Activated CD4-positive, alpha-beta T cell treated with anti-CD3 and anti-CD28 coated beads, Interleukin-10, Interleukin-2, amounts not matched to agents 100 ng/mL and 50 ng/mL, durations not matched to agents 16 hours and 8 hours (primary cell): ENCODE measurements around the gene SFTA2.
A peak's percentile ranks its signal among the peaks of the same experiment; 100 is the strongest.
"Not testable (repeated sequence)": the region's sequence is repeated elsewhere in the genome, so short reads cannot be mapped to it uniquely, and the experiment has no call there.

Experiments used
- DNase-seq: peaks from one replicate; pipeline ENCODE4 v3.0.0-alpha.2; 2020

The SFTA2 gene

DNA sequence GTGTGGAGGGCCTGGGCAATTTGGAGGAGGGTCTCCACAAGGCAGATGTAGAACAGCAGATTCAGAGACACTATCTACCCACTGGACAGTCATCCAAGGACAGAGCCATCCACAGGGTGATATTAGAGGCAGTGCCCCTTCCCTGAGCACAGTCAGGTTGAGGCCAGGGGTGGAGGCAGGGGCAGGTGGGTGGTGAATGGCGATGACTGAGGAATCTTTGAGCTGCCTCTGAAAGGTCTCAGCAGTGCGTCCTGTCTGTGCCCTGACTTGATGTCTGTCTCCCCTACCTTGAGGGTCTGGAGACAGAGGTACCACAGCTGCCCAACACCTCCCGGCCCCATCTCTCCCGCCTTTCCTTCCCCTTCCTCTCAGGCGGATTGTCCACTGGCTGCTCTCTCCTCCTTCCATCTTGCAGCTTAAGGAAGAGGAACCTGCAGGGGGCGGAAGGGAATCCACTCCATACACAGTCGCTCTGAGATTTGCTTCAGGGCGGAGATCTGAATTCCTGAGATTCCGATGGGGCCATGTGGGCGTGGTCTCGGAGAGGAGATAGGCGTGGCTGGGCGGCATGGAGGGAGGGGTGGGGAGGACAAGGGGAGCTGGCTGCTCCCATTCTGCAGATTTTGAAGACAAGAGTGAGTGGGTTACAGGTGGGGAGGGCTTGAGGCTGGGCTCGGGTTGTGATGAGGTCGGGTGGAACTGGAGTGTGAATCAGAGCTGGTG, 10.5 kb upstream of the SFTA2 start:
- DNase-seq = no peak

DNA sequence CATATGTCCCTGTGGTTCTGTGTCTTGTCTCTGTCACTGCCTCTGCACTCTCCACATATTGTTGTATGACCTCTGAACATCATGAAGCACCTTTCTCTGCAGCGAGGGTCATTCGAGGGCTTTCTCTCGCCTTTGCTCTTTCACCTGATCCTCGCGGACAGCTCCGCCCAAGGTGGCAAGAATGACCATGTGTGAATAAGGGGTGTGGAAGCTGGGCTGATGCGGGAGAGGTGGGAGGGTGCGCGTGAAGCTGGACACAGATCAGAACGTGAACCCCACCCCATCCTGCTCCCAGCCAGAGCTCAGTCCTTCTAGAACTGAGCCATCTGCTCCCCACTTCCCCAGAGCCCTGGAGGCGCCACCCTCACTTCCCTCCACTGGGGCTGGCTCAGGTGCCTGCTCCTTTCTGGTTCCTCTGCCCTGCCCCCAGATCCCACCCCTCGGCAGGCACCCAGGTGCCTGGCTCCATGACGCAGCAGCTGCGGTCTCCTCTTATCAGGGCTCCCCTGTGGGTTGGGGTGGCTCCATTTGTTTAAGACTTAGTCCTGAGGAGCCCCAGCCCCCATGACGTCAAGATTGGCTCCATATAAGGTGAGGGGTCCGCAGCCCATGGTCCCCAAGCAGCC, 8.5 kb upstream of the SFTA2 start, which contains the start of gene MUCL3:
Gene MUCL3, plus strand, starts transcription at position 613 of the 626 bp plus-strand sequence. CDS start 27 bp downstream, outside the sequence.
- DNase-seq = no peak

DNA sequence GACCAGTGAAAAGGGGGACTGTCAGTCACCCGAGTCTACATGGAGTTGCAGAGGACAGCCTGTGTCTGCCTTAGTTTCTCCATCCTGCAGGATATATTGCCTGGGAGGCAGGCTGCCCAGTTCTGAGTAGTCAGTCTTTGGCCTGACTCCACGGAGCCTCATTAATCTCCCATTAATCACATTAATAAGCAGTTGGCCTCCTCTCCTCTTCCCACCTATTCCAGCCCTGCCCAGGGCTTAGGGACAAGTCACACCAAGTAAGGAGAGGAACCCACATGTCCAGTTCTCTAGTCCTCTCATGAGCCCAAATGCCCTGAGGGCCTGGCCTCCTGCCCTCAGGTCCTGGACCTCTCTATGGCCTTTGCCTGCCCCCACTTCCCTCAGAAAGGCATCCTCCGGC, 7.5 kb upstream of the SFTA2 start:
- DNase-seq = no peak

DNA sequence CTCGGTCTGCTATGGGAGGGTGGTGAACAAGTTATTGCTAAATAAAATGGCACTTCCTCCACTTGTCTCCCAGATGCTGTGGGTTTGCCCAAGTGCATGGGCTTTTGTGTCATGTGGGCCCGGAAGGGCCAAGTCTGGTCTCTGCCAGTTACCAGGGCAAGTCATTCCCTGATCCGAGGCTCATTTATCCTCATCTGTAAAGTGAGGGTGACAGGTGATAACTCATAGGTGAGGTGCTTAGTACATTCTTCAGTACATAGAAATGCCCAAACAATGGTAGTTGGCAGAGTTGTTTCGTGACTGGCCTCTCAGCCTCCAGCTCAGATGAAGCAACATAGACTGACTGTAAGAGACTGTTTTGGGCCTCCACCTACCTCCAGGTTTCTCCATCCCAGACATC, 6.8 kb upstream of the SFTA2 start:
- no peak for DNase-seq

DNA sequence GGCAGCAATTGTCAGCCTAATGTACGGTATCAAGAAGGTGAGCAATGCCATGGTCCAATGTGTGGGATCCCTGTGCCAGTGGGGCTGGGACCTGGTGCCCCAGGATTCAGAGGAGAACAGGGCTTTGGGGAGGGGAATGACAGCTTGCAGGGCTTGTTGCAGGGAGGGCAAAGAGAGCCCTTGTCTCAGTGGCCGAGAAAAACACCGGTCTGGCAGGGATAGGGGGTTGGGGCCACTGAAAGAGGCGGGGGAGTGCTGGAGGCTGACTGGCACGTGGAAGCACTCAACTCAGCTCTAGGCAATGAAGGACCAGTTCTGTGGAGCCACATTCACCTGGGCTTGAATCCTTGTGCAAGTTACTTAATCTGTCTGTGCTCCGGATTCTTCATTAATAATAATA, 5.3 kb upstream of the SFTA2 start:
- DNase-seq = no peak

DNA sequence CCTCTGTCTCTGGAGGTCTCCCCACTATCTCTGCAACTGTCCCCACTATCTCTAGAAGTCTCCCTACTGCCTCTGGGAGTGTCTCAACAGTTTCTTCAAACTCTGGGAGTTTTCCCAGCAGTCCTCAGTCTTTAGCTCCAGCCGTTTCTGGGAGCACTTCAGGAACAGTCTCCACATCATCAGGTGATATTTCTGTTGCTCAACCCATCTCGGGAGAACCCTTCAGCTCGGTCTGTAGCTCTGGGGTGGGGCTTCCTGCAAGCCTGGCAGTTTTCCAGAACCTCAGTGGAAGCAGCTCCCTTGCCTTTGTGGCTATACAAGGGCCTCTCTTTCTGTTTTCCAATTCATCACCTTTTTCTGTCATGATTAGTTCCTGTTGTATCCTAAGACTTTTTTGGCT, 3.0 kb upstream of the SFTA2 start:
- no peak for DNase-seq

DNA sequence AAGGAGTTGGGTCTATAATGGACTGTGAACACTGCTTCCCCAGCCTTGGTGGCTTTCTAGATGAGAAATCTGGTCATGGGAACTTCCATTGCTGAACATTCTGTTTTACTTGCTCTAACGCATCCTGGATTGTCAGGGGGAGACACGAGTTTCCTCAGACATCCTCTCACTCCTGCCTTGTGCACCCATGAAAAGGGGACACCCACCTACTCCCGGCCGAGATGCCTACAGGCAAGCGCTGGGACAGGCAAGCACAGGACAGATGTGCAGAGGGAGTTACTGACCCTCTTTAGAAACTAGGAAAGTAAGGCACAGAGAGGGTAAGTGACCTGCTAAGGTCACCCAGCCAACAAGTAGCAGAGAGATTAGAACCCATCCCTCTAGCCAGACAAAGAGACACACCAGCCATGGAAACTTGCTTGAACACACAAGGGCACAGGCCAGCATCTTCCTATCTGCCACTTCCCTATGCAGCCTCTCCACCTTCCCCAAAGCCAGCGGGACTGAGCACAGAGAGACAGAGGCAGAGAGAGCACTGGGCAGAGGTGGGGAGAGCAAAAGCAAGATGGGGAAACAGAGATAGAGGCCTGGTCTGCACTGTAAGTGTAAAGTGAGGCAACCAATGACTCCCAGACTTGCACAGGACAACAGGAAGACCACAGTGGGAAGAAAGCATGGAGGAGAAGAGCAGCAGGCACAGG, 845 bp upstream of the SFTA2 start:
- DNase-seq = no peak

DNA sequence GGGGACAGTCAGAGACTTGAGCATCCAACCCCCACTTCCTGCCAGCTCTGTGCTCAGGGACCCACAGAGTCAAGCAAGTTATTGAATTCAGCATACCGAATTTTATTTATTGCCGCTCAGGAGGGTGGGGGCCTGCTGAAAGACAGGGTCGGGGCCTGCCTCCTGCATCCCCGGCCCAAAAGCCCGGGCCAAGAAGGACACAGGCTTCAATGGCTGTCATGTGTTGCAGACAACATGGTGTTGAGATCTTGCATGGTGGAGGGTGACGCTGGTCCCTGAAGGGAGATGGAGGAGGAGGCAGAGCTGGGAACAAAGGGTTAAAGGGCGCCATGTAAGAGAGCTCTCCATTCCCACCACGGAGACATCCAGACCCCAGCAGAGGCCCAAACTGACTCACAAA, 698 bp downstream of the SFTA2 start:
- DNase-seq = no peak

DNA sequence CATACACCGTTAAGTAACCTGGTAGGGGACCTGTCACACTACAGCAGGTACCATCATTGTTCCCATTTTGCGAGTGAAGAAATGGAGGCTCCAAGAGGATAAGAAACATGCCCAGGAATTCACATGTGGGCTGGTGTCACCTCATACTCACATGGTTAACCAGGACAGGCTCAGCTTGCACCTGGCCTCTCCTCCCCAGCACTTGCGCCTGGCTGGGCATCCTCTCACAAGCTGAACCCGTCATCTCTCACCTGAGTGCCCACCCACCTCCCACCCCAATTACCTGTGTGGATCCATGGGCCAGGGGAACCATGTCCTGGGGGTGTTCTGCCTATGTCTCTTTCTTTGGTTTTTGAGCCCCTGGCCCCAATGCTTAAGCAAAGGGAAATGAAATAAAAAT, 1.5 kb downstream of the SFTA2 start:
- no peak for DNase-seq

DNA sequence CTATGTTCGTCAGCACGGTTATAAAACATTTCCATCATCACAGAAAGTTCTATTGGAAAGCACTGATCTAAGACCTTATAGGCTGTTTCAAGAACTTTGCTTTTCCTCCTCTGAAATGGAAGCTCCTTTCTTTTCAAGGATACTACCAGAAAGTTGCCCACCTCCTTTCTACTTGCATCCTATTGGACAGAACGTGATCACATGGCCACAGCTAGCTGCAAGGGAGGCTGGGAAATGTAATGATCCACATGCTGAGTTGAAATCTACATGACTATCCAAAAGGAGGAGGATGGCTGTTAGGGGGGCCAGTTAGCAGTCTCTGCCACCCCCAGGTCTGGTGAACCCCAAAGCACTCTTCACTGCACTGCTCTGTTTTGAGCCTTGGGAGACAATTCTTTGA, 3.3 kb downstream of the SFTA2 start:
- DNase-seq = no peak

DNA sequence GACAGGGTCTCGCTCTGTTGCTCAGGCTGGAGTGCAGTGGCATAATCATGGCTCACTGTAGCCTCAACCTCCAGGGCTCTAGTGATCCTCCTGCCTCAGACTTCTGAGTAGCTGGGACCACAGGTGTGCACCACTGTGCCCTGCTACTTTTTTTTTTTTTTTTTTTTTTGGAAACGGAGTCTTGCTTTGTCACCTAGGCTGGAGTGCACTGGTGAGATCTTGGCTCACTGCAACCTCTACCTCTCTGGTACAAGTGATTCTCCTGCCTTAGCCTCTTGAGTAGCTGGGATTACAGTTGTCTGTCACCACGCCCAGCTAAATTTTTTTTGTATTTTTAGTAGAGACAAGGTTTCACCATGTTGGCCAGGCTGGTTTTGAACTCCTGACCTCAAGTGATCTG, 4.9 kb downstream of the SFTA2 start:
- not testable (repeated sequence) for DNase-seq

DNA sequence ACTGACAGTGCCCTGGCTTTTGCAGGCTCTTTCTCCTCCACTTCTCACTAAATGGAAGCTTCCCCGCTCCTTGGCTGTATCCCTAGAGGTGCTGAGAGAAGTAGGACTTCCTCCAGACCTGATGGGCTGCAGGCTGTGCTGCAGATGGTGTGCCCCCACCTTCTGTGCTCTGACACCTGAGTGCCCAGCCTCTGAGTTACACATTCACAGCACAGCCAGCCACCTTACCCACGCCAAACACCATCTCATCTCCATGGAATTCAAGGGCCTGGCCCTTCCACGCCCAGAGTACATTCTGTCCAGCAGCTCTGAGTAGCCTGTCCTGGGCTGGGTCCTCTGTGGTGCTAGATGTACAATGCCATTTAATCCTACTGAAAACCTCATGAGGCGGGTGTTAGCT, 5.3 kb downstream of the SFTA2 start:
- no peak for DNase-seq

DNA sequence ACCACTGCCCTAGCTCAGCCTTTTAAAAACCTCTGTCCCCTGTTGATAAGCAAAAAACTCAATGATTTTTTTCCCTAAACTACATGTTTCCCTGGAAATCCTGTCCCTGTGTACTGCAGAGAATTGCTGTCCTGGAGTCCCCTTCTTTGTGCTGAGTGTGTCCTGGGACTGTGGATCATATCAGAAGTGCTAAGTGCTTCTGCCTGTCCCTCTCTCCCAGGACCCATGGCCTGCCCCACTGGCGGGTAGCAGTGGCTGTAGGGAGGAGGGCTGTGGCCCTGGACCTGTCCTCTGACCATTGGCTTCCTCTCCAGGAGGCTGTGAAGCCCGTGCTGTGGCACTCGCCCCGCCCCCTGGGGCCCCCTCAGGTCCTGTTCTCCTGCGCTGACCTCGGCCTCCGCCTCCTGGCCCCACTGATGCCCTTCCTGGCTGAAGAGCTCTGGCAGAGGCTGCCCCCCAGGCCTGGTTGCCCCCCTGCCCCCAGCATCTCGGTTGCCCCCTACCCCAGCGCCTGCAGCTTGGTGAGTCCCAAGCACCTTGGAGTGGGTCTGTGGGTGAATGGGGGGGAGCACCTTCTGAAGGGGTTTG, 7.8 kb downstream of the SFTA2 start:
- not testable (repeated sequence) for DNase-seq

DNA sequence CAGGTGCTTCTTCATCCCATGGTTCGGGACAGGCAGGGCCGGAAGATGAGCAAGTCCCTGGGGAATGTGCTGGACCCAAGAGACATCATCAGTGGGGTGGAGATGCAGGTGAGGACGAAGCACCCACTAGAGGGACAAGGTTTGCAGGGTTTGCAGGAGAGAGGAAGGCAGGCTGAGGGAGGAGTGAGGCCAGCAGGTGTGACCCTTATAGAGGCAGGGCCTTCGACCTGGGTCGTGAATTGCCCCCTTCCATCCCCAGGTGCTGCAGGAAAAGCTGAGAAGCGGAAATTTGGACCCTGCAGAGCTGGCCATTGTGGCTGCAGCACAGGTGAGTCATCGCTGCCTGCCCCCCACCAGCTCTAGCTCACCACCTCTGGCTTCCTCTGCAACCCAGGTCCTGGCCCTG, 9.5 kb downstream of the SFTA2 start:
- DNase-seq = no peak

DNA sequence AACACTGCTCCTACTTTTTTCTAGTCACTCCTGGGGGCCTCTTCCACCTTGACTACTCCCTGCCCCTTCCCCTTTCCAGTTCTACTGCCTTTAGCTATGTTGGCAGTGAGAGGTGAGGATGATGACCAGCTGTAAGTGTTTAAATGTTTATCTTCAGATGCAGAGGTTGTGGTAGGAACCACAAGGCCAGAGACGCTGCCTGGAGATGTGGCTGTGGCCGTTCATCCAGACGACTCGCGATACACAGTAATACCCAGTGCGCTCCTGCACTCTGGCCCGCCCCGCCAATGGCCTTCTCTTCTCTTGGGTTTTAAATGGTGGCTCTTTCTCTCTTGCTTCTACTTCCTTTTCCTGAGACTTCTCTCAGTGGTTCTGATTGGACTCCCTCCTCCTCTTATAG, 13.3 kb downstream of the SFTA2 start:
- DNase-seq = no peak

DNA sequence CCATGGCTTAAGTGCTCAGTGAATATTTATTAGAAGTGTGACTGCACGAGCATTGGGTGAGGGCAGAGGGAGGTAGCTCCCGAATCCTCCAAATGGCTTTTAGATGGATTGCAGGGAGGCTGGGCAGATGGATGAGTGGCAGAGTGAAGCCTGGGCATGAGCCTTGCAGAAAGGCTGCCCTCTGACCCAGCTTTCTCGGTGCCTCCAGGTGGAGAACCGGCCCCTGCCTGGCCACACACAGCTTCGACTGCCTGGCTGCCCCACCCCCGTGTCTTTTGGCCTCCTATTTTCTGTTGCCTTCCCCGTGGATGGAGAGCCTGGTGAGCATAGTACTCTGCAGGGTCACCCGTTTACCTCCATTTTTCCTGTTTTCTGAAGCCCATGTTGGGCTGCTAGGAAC, 14.5 kb downstream of the SFTA2 start:
- no peak for DNase-seq

DNA sequence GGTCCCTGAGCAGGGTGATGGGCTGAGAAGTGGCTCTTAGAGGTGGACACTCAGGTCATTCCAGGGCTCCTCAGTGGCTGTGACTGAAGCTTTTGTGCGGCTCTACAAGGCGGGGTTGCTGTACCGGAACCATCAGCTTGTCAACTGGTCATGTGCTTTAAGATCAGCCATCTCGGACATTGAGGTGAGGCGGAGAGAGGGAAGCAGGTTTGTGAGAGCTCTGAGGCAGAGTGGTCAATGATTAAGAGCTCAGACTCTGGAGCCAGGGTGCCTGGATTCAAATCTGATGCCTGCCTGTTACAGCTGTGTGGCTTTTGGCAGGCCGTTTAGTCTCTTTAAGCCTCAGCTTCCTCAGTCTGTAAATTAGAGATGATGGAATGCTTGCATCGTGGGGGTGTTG, 14.9 kb downstream of the SFTA2 start:
- no peak for DNase-seq

DNA sequence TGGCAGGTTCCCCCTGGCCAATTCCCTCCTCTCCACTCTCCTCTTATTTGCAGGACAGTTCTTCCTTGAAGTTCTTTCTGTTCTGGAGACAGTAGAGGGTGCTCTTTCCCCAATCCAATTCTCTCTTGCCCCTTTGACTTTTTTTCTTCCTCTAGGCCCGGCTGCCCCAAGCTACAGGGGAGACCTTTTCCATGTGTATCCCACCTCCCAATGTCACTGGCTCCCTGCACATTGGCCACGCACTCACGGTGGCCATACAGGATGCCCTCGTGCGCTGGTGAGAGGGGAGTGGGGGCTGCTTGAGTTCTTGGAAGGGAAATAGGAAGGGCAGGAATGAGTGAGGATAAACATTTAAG, 16.4 kb downstream of the SFTA2 start:
- DNase-seq = peak; percentile 54

DNA sequence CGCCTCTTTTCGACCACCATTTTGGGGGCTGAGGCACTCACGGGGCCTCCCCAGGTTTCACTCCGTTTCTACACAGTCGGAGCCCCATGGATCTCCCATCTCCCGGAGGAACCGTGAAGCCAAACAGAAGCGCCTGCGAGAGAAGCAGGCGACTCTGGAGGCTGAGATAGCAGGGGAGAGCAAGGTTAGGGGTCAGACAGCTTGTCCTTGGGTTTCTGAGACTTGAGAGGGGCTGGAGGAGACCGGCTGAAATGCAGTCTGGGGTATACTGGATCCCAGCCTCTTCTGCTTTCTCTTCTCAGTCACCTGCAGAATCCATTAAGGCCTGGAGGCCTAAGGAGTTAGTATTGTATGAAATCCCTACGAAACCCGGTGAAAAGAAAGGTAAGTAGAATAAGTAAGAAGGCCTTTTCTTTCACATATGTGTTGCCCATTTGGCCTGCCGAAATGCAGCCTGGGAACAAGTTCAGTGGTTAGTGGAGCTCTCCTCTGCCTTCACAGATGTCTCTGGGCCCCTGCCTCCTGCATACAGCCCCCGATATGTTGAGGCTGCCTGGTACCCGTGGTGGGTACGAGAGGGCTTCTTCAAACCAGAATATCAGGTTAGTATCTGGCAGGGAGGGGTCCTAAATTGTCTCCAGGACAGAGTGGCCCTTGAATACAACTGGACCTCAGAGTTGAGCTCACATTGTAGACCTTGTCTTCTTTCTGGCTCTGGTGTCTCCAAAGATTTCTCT, 16.9 kb downstream of the SFTA2 start:
- DNase-seq = no peak

DNA sequence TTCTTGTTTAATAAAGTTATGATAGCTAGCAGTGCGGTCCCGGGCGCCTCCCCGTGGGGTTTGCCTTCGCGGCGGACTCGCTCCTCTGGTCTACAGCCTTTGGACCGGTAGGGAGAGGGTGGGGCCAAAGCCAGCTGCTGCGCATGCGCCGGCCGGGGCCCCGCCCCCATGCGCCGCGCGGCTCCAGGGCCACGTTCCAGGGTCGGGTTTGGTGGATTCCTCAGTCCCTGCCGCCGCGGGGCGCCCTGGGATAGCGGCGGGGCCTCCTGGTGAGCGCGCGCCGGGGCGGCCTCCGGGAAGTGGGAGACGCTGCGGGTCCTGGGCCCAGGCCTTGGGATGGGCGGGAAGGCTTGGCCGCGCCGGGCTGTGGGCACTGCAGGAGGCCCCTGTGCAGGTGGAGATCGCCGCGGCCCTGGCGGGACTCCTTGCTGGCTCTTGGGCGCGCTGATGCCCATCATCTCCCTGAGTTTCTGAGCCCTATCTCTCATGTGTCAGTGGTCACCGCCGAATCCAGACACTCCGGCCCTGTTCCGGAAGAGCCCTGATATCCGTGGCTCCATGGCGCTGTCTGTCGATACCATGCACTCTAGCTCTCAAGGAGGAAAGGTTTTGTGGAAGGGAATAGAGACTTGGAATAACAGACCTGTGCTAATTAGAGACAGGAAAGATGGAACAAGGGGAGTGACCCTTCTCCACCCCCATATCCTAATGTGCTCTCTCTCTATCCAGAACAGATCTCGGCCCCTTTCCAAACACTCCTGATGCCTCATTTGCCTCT, 17.7 kb downstream of the SFTA2 start, which contains the start of gene VARS2:
Gene VARS2, plus strand, starts transcription at position 163 of the 778 bp plus-strand sequence. Its CDS starts 599 bp downstream, at position 762.
- DNase-seq = peak; percentile 94

DNA sequence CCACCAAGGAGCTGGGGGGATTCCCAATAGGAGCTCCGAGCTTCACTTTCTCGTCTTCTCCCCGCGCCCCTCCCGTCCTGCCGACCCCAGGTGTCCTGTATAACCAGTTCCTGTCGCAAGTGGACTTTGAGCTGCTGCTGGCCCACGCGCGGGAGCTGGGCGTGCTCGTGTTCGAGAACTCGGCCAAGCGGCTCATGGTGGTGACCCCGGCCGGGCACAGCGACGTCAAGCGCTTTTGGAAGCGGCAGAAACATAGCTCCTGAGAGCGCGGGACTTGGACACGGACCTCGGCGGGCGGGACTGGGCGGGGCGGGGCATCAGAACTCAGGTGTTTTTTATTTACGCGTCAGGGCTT, 18.3 kb downstream of the SFTA2 start:
- no peak for DNase-seq
